HepG2 (cell line): ENCODE results near the gene NDUFB10. TPM values are rescaled to one million over a fixed set of nuclear protein-coding genes. Genes with fewer than 3 reads are reported as not detected.

Experiments
- ARID5B ChIP-seq: IDR thresholded peaks from 2 replicates; pipeline ENCODE4 v1.4.0; 2020; ENCODE audit warnings: mild to moderate bottlenecking, missing genetic modification reagents
- ATF6 ChIP-seq: sonication (generic); formaldehyde crosslinking; conservative IDR thresholded peaks from 2 replicates; pipeline ENCODE4 v1.4.0; 2020; ENCODE audit warnings: missing genetic modification reagents
- LRRFIP1 ChIP-seq: sonication (generic); formaldehyde crosslinking; conservative IDR thresholded peaks from 2 replicates; pipeline ENCODE4 v1.4.0; 2020; ENCODE audit warnings: missing genetic modification reagents
- REST ChIP-seq, 2 experiments: IDR thresholded peaks; 2 replicates each; pipeline ENCODE4 v1.6.1; 2011 to 2012; ENCODE audit warnings: low read length in 2 of 2, borderline replicate concordance in 1 of 2, low read depth in 1 of 2, mild to moderate bottlenecking in 1 of 2, moderate library complexity in 1 of 2
- SNRNP70 ChIP-seq: fragments of 200-400 bp; formaldehyde crosslinking; IDR thresholded peaks from 2 replicates; pipeline ENCODE4 v1.6.1; 2017; ENCODE audit warnings: mild to moderate bottlenecking, low read depth, low read length, moderate library complexity
- SOX6 ChIP-seq, 2 experiments: fragments of 450-650 bp in 1 of 2; sonication (generic) in 1 of 2; formaldehyde crosslinking in 1 of 2; IDR thresholded peaks; 2 replicates each; pipeline versions ENCODE4 v1.4.0 to v1.6.1; 2017 to 2020; ENCODE audit warnings: antibody characterized with exemption in 1 of 2, mild to moderate bottlenecking in 1 of 2, missing genetic modification reagents in 1 of 2
- ZNF282 ChIP-seq: fragments of 450-650 bp; IDR thresholded peaks from 2 replicates; pipeline ENCODE4 v1.6.1; 2018; ENCODE audit not compliant: partially characterized antibody
- ZNF766 ChIP-seq: sonication (generic); formaldehyde crosslinking; IDR thresholded peaks from 2 replicates; pipeline ENCODE4 v1.5.0; 2020; ENCODE audit warnings: missing genetic modification reagents, borderline replicate concordance
- ZNF841 ChIP-seq: sonication (generic); formaldehyde crosslinking; IDR thresholded peaks from 2 replicates; pipeline ENCODE4 v1.8.1; 2023; ENCODE audit warnings: missing genetic modification reagents, borderline replicate concordance
- polyA plus RNA-seq, 8 experiments: library from polyadenylated mRNA; depleted of rRNA in 3 of 8; stranded (reverse) in 7 of 8; unstranded in 1 of 8; fragments of >200 nt; fragmentation: Illumina TruSeq in 4 of 8; extraction: Trizol in 4 of 8; gene quantifications; 2 replicates each; pipeline versions ENCODE4 v1.2.1 to v1.2.3, GENCODE V29; 2011 to 2016; ENCODE audit warnings: low read depth in 4 of 8, missing spikeins in 1 of 8, mixed read lengths in 1 of 8; ENCODE audit not compliant: insufficient read depth in 1 of 8
- total RNA-seq, 5 experiments: library from RNA; depleted of rRNA; stranded (reverse); fragments of >200 nt; fragmentation: Illumina TruSeq; extraction: Trizol; gene quantifications; 2 replicates each; pipeline ENCODE4 v1.2.3, GENCODE V29; 2016; ENCODE audit warnings: low read depth in 1 of 5
- TF ChIP-seq, protein P1 (sequence below): sonication (generic); formaldehyde crosslinking; IDR thresholded peaks from 2 replicates; pipeline ENCODE4 v1.5.1; 2020; ENCODE audit warnings: missing genetic modification reagents, mild to moderate bottlenecking, borderline replicate concordance

The NDUFB10 gene
- total and polyA plus RNA-seq, 2 of the 13 experiments (the other 11 are each of a cell fraction or from before 2014, with no cell fraction given), result 68.6 to 157 TPM

GRCh38 chr16:1971796-1972489 lies 12.6 kb downstream of the NDUFB10 start, which contains the start of gene TBL3 (continued):
- TF ChIP-seq ATF6 (CRISPR knock-in tag), result 0 out of 2 replicates have a peak, but pooled peaks have one; percentile 77
- TF ChIP-seq, protein P1, sequence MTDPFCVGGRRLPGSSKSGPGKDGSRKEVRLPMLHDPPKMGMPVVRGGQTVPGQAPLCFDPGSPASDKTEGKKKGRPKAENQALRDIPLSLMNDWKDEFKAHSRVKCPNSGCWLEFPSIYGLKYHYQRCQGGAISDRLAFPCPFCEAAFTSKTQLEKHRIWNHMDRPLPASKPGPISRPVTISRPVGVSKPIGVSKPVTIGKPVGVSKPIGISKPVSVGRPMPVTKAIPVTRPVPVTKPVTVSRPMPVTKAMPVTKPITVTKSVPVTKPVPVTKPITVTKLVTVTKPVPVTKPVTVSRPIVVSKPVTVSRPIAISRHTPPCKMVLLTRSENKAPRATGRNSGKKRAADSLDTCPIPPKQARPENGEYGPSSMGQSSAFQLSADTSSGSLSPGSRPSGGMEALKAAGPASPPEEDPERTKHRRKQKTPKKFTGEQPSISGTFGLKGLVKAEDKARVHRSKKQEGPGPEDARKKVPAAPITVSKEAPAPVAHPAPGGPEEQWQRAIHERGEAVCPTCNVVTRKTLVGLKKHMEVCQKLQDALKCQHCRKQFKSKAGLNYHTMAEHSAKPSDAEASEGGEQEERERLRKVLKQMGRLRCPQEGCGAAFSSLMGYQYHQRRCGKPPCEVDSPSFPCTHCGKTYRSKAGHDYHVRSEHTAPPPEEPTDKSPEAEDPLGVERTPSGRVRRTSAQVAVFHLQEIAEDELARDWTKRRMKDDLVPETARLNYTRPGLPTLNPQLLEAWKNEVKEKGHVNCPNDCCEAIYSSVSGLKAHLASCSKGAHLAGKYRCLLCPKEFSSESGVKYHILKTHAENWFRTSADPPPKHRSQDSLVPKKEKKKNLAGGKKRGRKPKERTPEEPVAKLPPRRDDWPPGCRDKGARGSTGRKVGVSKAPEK (CRISPR knock-in tag), result no peak
- TF ChIP-seq ZNF766 (CRISPR knock-in tag), result peak; percentile 6; the same call in 1 of the 2 replicates
- no peak for TF ChIP-seq ZNF841 (CRISPR knock-in tag)
- 0 out of 2 replicates have a peak, but pooled peaks have one; percentile 33 for TF ChIP-seq LRRFIP1 (CRISPR knock-in tag)
- no peak for TF ChIP-seq REST (IDR thresholded peaks at IDR 0.05; ENCODE audit: borderline replicate concordance in 1 of 2, low read depth in 1 of 2, low read length in 2 of 2)
- TF ChIP-seq SOX6 (IDR thresholded peaks at IDR 0.05), result no peak
- peak; percentile 84 for TF ChIP-seq SOX6 (CRISPR knock-in tag; IDR thresholded peaks at IDR 0.05)
- no peak for TF ChIP-seq SNRNP70
- TF ChIP-seq ARID5B (CRISPR knock-in tag), result peak; percentile 51
- TF ChIP-seq ZNF282, result no peak
